Measurements from ENCODE around the gene C19orf85.

DNA sequence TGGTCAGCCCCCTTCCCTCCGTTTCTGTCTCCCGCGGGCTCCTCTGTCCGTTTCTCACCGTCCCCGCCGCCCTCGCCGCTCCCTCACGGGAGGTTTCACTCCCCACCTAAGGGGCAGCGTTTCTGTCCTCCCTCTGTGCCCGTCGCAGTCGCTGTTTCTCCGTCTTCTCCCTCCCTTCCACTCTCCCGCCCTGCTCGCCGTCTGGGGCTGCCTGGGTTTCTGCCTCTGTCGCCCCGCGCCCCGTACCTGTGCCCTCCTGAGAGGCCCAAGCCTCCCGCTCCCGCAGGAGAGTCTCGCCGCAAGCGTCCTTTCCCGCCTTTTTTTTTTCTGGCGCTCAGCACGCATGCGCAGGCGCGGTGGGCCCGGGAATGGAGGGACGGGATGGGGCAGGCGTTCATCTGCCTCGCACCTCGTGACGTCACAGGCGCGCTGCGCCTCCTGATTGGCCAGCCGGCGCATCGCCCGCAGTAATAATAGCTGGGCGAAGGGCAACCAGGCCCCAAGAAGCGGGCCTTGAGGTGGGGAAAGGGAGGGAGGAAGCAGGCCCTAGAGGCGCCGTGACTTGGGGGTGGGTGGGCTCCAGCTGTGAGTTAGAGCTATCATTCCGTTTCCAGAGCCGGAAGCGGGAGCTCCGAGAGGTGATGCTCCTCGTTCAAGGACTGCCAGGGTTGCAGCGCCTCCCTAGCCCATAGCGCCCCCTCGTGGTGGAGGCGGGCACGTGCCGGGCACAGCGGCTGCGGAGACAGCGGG is 39.1 kb upstream of the C19orf85 start:
- TF ChIP-seq EZH2 (IDR thresholded peaks at IDR 0.05; ENCODE audit: insufficient read depth, poor library complexity, severe bottlenecking): no peak
- TF ChIP-seq EZH2phosphoT487 (IDR thresholded peaks at IDR 0.05; ENCODE audit: insufficient read depth, low read depth): no peak
